Stimulated activated naive B cell treated with anti-CD40 and anti-IgM and Interleukin-4, amounts not matched to agents 10 μg/mL and 1 μg/mL and 100 μg/mL, for 72 hours (primary cell): ENCODE measurements around the gene NT5C2.
"Not testable (repeated sequence)": the region's sequence is repeated elsewhere in the genome, so short reads cannot be mapped to it uniquely, and the experiment has no call there.

Experiments
- ATAC-seq, 2 donors: fragments of 150-1000 bp; cut with Tn5 transposase; replicated peaks; 2 replicates each; pipeline ENCODE4 v1.10.0; 2021; ENCODE audit warnings: moderate library complexity in 1 of 2
- DNase-seq: peaks from one replicate; pipeline ENCODE4 v3.0.0; 2021
- H3K27ac Mint-ChIP-seq: one replicate; pipeline ENCODE4 v1.8.0; 2022; ENCODE audit warnings: mild to moderate bottlenecking, mixed read lengths
- H3K27me3 Mint-ChIP-seq, 2 donors: one replicate each; pipeline ENCODE4 v1.8.0; 2022; ENCODE audit warnings: mixed read lengths in 2 of 2
- H3K36me3 Mint-ChIP-seq, 2 donors: one replicate each; pipeline ENCODE4 v1.8.0; 2022; ENCODE audit warnings: mixed read lengths in 2 of 2, mild to moderate bottlenecking in 1 of 2
- H3K4me1 Mint-ChIP-seq, 2 donors: one replicate each; pipeline ENCODE4 v1.8.0; 2022; ENCODE audit warnings: mixed read lengths in 2 of 2, mild to moderate bottlenecking in 1 of 2
- H3K4me3 Mint-ChIP-seq, 2 donors: one replicate each; pipeline ENCODE4 v1.8.0; 2022; ENCODE audit warnings: mild to moderate bottlenecking in 2 of 2, mixed read lengths in 2 of 2, moderate library complexity in 1 of 2
- H3K9me3 Mint-ChIP-seq, 2 donors: one replicate each; pipeline ENCODE4 v1.8.0; 2022; ENCODE audit warnings: mixed read lengths in 2 of 2, mild to moderate bottlenecking in 1 of 2

Gene NT5C2

GRCh38 chr10:103192451-103193106, 493 bp downstream of the NT5C2 start:
- peak; percentile 65 for DNase-seq
- Mint-ChIP-seq H3K9me3 (peaks cover 0 to 2% of the 10 kb centered on the region in 2 donors), H3K4me3 (peak overlapping the region; percentile 100), H3K27me3 (no peaks in the 10 kb centered on the region), H3K36me3 (peaks cover 8 to 13% of the 10 kb centered on the region in 2 donors), H3K27ac (peak overlapping the region; percentile 100), H3K4me1 (peaks cover 35 to 42% of the 10 kb centered on the region in 2 donors)
- ATAC-seq, result peak; percentile 71

- DNase-seq, result no peak
- no peaks in the 10 kb centered on the region for H3K9me3 Mint-ChIP-seq
Observed at GRCh38 chr10:103192089-103192450, 1.0 kb downstream of the NT5C2 start.

DNA sequence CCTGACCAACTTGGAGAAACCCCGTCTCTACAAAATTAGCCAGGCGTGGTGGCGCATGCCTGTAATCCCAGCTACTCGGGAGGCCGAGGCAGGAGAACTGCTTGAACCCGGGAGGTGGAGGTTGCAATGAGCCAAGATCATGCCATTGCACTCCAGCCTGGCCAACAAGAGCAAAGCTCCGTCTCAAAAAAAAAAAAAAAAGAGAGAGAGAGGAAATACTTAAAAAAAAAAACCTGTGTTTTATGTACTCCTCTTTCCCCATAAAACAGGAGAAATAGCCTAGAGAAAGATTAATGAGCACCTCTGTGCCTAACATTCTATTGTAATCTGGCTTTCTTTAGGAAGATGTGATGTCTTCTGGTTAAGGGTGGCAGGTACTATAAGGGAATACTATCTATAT, 1.9 kb downstream of the NT5C2 start:
- H3K36me3 Mint-ChIP-seq, result peaks cover 8 to 13% of the 10 kb centered on the region in 2 donors
- ATAC-seq, H3K27ac Mint-ChIP-seq, H3K4me3 Mint-ChIP-seq, H3K9me3 Mint-ChIP-seq, DNase-seq, H3K27me3 Mint-ChIP-seq: not testable (repeated sequence)
- peaks cover 27 to 39% of the 10 kb centered on the region in 2 donors for H3K4me1 Mint-ChIP-seq

More at GRCh38 chr10:103192089-103192450, 1.0 kb downstream of the NT5C2 start:
- Mint-ChIP-seq H3K27ac (peak overlapping the region; percentile 100), H3K4me1 (peaks cover 30 to 37% of the 10 kb centered on the region in 2 donors), H3K36me3 (peaks cover 8 to 13% of the 10 kb centered on the region in 2 donors), H3K27me3 (no peaks in the 10 kb centered on the region), H3K4me3 (peak overlapping the region; percentile 100)
- no peak for ATAC-seq

DNA sequence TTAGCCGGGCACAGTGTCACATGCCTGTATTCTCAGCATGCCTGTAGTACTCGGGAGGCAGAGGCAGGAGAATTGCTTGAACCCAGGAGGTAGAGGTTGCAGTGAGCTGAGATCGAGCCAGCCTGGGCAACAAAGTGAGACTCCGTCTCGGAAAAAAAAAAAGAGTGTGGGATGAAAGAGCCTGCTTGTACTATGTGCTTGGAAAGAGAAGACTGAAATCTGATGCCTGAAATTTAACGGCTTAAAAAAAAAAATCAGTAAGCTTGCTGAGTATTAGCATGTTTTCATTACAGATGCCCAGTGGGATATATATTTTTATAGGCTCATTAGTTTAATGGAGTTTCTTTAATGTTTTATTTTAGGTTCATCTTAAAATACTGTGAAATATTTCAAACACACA, 4.2 kb downstream of the NT5C2 start:
- Mint-ChIP-seq H3K36me3 (peaks cover 12 to 17% of the 10 kb centered on the region in 2 donors), H3K27ac (peak overlapping the region; percentile 67), H3K9me3 (no peaks in the 10 kb centered on the region), H3K4me3 (no peak overlapping the region), H3K27me3 (no peaks in the 10 kb centered on the region), H3K4me1 (peaks cover 30 to 53% of the 10 kb centered on the region in 2 donors)
- ATAC-seq, result no peak
- DNase-seq, result no peak

- H3K4me1 Mint-ChIP-seq, result peaks cover 17 to 54% of the 10 kb centered on the region in 2 donors
- ATAC-seq (no peak), DNase-seq (no peak)
- H3K4me3 Mint-ChIP-seq, result no peak overlapping the region
- no peaks in the 10 kb centered on the region for H3K27me3 Mint-ChIP-seq
- no peaks in the 10 kb centered on the region for H3K9me3 Mint-ChIP-seq
- H3K36me3 Mint-ChIP-seq, result peaks cover 6 to 12% of the 10 kb centered on the region in 2 donors
- no peak overlapping the region for H3K27ac Mint-ChIP-seq
Observed at GRCh38 chr10:103186128-103186527, 6.9 kb downstream of the NT5C2 start.

- DNase-seq (no peak), ATAC-seq (no peak)
- Mint-ChIP-seq H3K9me3 (no peaks in the 10 kb centered on the region), H3K4me1 (peaks cover 11 to 51% of the 10 kb centered on the region in 2 donors), H3K27me3 (no peaks in the 10 kb centered on the region), H3K36me3 (peaks cover 3 to 8% of the 10 kb centered on the region in 2 donors), H3K4me3 (peak overlapping the region in 1 of 2 donors; percentile 40), H3K27ac (no peak overlapping the region)
Observed at GRCh38 chr10:103184615-103185014, 8.5 kb downstream of the NT5C2 start.

DNA sequence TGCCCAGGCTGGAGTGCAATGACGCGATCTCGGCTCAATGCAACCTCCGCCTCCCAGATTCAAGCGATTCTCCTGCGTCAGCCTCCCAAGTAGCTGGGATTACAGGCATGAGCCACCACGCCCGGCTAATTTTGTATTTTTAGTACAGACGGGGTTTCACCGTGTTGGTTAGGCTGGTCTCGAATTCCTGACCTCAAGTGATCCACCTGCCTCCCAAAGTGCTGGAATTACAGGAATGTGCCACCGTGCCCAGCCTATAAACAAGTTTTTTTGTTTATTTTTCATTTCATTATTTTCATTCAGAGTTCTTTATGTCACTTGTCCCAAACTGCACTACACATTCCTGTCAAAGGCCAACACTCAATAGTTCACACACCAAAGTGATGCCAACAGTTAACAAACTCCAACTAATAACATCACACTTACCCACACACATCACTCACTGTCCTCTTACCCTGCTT, 9.1 kb downstream of the NT5C2 start:
- Mint-ChIP-seq H3K4me1 (peaks cover 11 to 51% of the 10 kb centered on the region in 2 donors), H3K4me3 (peak overlapping the region in 1 of 2 donors; percentile 40)
- H3K27me3 Mint-ChIP-seq, H3K27ac Mint-ChIP-seq, DNase-seq, H3K36me3 Mint-ChIP-seq, ATAC-seq, H3K9me3 Mint-ChIP-seq: not testable (repeated sequence)

- Mint-ChIP-seq H3K4me3 (peak overlapping the region in 1 of 2 donors; percentile 64), H3K27ac (peak overlapping the region; percentile 88), H3K27me3 (no peaks in the 10 kb centered on the region), H3K36me3 (peaks cover 6 to 7% of the 10 kb centered on the region in 2 donors), H3K9me3 (no peaks in the 10 kb centered on the region), H3K4me1 (peaks cover 17 to 63% of the 10 kb centered on the region in 2 donors)
- DNase-seq (peak; percentile 17), ATAC-seq (peak; percentile 96 to 97)
Observed at GRCh38 chr10:103181244-103181643, 11.8 kb downstream of the NT5C2 start.

DNA sequence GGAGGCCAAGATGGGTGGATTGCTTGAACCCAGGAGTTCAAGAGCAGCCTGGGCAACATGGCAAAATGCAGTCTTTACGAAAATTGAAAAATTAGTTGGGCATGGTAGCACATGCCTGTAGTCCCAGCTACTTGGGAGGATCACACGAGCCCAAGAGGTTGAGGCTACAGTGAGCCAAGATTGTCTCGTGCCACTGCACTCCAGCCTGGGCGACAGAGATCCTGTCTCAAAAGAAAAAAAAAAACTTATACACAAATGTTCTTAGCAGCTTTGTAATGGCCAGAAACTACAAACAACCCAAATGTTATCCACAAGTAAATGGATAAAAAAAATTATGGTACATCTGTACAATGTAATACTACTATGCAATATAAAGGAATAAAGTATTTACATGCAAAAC, 12.6 kb downstream of the NT5C2 start:
- peaks cover 19 to 62% of the 10 kb centered on the region in 2 donors for H3K4me1 Mint-ChIP-seq
- no peak overlapping the region for H3K27ac Mint-ChIP-seq
- H3K27me3 Mint-ChIP-seq, result no peaks in the 10 kb centered on the region
- no peak overlapping the region for H3K4me3 Mint-ChIP-seq
- H3K36me3 Mint-ChIP-seq, result peaks cover 10 to 14% of the 10 kb centered on the region in 2 donors
- ATAC-seq (no peak), DNase-seq (no peak)
- H3K9me3 Mint-ChIP-seq, result no peaks in the 10 kb centered on the region

GRCh38 chr10:103177123-103177522, 15.9 kb downstream of the NT5C2 start:
- no peaks in the 10 kb centered on the region for H3K9me3 Mint-ChIP-seq
- H3K36me3 Mint-ChIP-seq, result peaks cover 9 to 13% of the 10 kb centered on the region in 2 donors
- no peak overlapping the region for H3K4me3 Mint-ChIP-seq
- ATAC-seq (peak in 1 of 2 donors; percentile 35), DNase-seq (no peak)
- H3K4me1 Mint-ChIP-seq, result peaks cover 13 to 42% of the 10 kb centered on the region in 2 donors
- H3K27ac Mint-ChIP-seq, result peak overlapping the region; percentile 74
- H3K27me3 Mint-ChIP-seq, result no peaks in the 10 kb centered on the region

GRCh38 chr10:103175580-103176285, 17.3 kb downstream of the NT5C2 start:
- ATAC-seq, result no peak
- DNase-seq, result no peak
- H3K4me1 Mint-ChIP-seq, result peaks cover 11 to 28% of the 10 kb centered on the region in 2 donors
- H3K27ac Mint-ChIP-seq, result no peak overlapping the region
- no peaks in the 10 kb centered on the region for H3K27me3 Mint-ChIP-seq
- H3K9me3 Mint-ChIP-seq, result no peaks in the 10 kb centered on the region
- peaks cover 9 to 13% of the 10 kb centered on the region in 2 donors for H3K36me3 Mint-ChIP-seq
- H3K4me3 Mint-ChIP-seq, result no peak overlapping the region

- Mint-ChIP-seq H3K36me3 (peaks cover 11 to 13% of the 10 kb centered on the region in 2 donors), H3K4me1 (peaks cover 11 to 23% of the 10 kb centered on the region in 2 donors)
- not testable (repeated sequence) for H3K4me3 Mint-ChIP-seq, DNase-seq, H3K9me3 Mint-ChIP-seq, H3K27me3 Mint-ChIP-seq, H3K27ac Mint-ChIP-seq, ATAC-seq
Observed at GRCh38 chr10:103174324-103174723, 18.7 kb downstream of the NT5C2 start.

DNA sequence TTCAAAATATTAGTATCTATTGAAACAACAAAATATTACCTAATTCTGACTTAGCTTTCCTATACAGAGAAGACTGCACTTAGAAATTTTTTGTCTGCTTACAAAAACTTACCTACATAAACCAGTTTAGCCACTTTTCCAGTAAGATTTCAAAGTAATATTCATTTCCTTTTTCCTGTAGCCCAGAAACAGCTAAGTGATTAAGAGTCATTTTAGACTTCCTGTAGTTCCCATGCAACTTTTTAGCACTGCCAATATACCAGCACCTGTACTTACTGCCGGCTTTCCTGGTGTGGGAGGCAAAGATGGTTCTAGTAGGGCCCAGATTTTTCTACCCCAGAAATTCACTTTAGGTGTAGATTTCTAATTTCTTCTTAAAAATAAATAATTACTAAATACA, 21.8 kb downstream of the NT5C2 start:
- H3K27ac Mint-ChIP-seq, result no peak overlapping the region
- H3K4me1 Mint-ChIP-seq, result peaks cover 4 to 7% of the 10 kb centered on the region in 2 donors
- peaks cover 12 to 22% of the 10 kb centered on the region in 2 donors for H3K36me3 Mint-ChIP-seq

GRCh38 chr10:103168438-103168837, 24.6 kb downstream of the NT5C2 start:
- H3K27me3 Mint-ChIP-seq, result no peaks in the 10 kb centered on the region
- no peaks in the 10 kb centered on the region for H3K4me1 Mint-ChIP-seq
- ATAC-seq, result no peak
- H3K36me3 Mint-ChIP-seq, result peaks cover 5 to 18% of the 10 kb centered on the region in 2 donors
- no peak overlapping the region for H3K4me3 Mint-ChIP-seq
- H3K27ac Mint-ChIP-seq, result no peak overlapping the region
- no peaks in the 10 kb centered on the region for H3K9me3 Mint-ChIP-seq
- DNase-seq, result no peak

More for the DNA sequence above, 21.8 kb downstream of the NT5C2 start:
- Mint-ChIP-seq H3K4me3 (no peak overlapping the region), H3K27me3 (no peaks in the 10 kb centered on the region), H3K9me3 (no peaks in the 10 kb centered on the region)
- ATAC-seq (no peak), DNase-seq (no peak)
